Measurements from ENCODE around the gene GLCCI1.

- no peak for TF ChIP-seq LEF1 (IDR thresholded peaks at IDR 0.05; ENCODE audit: borderline replicate concordance)
- TF ChIP-seq ELF4 (IDR thresholded peaks at IDR 0.05) = no peak
- TF ChIP-seq BHLHE40 (IDR thresholded peaks at IDR 0.05; ENCODE audit: borderline replicate concordance) = no peak
- no peak for TF ChIP-seq TARDBP (IDR thresholded peaks at IDR 0.05)
- no peak for TF ChIP-seq L3MBTL2 (conservative IDR thresholded peaks at IDR 0.05)
- TF ChIP-seq SUZ12 (IDR thresholded peaks at IDR 0.05) = no peak
- TF ChIP-seq PKNOX1 (IDR thresholded peaks at IDR 0.05) = no peak
- no peak for TF ChIP-seq HDGF (IDR thresholded peaks at IDR 0.05; ENCODE audit: borderline replicate concordance)
Measured at GRCh38 chr7:8105449-8106095, 137.0 kb downstream of the GLCCI1 start.

Data from HEK293T (cell line).